ENCODE results near the gene DPYD. TPM values are rescaled to one million over a fixed set of nuclear protein-coding genes. Genes with fewer than 3 reads are reported as not detected.

The DPYD gene
- total RNA-seq, 1 donor = 35.8 TPM

DNA sequence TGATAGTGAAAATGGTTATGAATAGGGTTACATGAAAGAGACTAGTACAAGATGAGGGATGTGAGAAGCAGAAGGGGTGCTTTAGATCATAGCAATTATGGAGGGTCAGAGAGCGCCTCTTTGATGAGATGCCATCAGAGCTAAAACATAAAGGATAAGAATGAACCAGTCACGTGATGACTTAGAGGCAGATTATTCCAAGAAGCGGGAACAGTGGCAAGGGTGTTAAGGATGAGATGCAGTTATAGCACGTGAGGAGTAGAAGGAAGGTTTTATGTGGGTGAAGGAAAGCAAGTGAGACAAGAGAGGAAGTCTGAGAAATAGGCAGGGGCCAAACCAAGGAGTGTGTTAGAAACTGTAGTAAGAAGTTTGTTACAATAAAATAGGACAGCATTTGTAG, 360.1 kb downstream of the DPYD start:
- DNase-seq (ENCODE audit: low read depth in 2 of 3, low spot score in 2 of 3) = no peak

DNA sequence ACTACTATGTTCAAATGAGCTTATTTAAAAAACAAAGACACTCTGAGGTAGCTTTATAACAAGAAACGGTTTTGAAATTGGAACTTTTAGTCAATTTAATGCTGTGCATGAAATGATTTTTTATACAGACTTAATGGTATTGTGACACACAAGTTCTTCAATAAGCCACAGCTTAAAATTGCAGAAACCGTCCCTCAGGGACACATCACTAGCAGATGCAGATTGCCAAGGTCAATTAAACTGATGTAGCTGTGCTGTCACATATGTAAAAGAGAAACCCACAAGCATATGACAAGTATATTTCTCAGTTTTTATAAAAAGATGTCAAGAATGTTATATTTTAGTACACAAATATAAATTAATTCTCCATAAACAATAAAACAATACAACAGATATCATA, 366.9 kb downstream of the DPYD start:
- no peak for DNase-seq (ENCODE audit: low read depth in 2 of 3, low spot score in 2 of 3)

DNA sequence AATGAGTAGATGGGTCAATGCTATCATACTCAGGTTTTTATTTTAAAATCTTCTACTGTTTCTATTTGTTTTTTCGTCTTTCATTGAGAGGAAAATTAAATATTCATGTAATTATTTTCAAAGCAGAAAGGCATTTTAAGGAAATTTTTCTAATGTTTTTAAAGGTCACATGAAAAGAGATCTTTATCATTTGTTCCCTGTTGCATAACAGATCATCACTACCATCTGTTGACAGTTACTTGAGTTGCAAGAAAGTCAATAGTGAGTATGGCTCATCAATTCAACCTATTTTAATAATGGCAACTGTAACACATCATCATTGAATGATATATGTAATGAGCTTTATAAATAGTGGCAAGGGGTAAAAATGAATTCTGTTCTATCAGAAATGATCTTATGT, 369.7 kb downstream of the DPYD start:
- DNase-seq (ENCODE audit: low read depth in 2 of 3, low spot score in 2 of 3) = no peak

DNA sequence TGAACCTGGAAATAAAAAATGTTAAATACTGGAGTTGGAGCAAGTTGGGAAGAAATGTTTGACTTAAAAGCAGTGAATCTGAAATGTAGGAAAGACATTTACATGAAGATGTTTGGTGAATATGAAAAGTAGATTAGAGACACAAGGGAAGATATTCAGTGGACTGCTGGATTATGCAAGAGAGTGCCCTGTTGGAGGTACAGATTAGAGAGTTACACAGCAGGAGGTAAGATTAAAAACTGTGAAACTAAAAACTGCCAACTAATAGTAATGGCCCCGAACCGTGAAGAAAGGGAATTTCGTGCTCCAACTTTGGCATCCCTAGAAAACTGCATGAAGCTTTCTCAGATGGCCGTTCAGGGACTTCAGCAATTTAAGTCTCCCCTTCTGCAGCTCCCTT, 375.4 kb downstream of the DPYD start:
- DNase-seq (ENCODE audit: low read depth in 2 of 3, low spot score in 2 of 3) = no peak

DNA sequence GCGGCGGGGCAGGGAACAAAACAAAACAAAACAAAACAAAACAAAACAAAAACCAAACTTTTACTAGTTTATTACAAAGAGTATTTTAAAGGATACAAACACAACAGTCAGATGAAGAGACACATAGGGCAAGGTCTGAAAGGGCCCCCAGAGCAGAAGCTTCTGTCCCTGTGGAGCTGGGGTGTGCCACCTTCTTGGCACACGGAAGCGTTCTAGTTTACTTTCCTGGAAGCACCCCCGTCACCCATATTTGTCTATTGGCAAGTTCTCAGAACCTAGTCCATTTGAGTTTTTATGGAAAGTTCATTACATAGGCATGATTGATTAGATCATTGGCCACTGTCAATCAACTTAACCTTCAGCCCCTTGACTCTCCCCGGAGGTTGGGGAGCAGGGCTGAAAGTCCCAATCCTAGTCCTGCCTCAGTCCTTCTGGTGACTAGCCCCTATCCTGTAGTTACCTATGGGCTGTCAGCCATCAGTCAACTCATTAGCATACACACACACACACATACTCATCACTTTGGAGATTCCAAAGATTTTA, 380.4 kb downstream of the DPYD start:
- no peak for DNase-seq (ENCODE audit: low read depth in 2 of 3, low spot score in 2 of 3)

DNA sequence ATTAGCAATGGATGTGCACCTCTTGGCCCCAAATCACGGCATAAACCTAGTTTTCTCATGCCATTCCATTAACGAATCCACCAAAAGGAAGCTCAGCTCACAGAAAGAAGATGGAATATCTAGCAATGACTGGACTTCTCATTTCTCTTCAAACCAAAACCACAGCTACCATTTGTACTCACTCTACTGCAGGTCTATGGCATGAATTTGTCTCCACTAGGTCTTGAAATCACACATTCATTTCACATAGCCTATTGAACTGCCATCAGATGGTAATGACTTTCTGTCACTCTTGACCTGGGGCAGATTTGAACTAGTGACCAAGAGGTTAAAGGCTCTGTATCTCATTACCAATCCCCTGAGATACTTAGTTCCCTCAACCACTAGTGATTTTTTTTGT, 382.7 kb downstream of the DPYD start:
- DNase-seq (ENCODE audit: low read depth in 2 of 3, low spot score in 2 of 3) = no peak

DNA sequence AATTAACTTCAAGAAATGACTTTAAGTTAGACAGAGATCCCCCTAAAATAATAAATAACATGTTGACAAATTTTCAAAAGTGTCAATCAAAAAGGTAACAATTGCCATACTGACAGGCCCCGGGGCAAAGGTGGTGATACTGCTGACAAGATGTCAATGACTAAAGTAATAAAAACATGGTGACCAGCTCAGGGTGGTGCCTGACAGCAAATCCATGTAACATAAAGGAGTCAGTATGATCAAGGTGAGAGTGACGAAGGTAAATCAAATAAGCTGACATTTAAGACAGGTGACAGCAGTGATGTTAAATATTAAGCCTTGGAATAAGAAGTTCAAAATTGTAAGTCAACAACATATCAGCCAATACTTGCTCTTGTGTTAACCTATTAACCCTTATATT, 387.5 kb downstream of the DPYD start:
- no peak for DNase-seq (ENCODE audit: low read depth in 2 of 3, low spot score in 2 of 3)

DNA sequence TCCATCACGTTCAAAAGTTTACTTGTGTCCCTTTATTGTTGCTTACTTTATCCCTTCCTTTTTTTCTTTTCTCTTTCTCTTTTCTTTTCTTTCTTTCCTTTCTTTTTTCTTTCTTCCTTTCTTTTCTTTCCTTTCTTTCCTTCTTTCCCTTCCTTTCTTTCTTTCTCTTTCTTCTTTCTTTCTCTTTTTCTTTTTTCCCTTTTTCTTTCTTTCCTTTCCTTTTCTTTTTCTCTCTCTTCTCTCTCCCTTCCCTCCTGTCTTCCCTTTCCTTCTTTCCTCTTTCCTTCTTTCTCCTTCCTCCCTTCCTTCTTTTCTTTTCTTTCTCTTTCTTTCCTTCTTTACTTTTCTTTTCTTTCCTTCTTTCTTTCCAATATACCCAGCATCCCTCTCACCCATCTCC, 391.2 kb downstream of the DPYD start:
- DNase-seq (ENCODE audit: low read depth in 2 of 3, low spot score in 2 of 3) = no peak

DNA sequence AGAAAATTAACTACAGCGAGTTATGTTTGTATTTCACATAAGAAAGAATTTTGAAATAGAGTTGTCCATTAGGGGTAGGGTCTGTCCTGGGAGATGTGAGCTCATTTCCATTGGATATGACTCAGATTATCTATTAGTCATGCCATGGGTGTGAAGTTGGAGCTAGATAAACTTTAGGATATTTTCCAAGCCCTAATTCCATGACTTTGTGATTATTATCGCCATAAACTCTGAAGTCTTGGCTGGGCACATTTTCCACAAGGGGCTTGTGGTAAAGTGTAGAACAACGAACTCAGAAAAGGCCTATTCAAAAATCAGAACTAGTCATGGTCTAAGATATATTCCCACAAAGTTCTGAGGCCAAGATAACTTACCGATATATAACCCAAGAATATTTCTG, 396.6 kb downstream of the DPYD start:
- DNase-seq (ENCODE audit: low read depth in 2 of 3, low spot score in 2 of 3) = no peak

DNA sequence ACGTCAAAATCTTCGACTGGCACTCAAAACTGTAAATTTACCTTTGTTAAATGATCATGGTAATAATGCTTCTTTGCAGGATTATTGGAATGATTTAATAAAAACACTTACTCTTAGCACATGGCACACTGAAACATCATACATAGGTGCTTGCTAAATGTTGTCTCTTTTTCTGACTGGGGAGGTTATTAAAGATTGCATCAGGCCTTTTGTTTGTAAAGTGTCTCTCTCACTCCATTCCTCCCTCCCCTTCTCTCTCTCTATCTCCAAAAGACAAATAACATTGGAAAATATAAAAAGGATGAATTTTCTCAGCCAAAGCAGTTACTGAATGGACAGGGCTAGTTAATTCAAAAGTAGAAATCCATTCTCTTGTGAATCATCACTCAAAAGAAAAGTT, 404.2 kb downstream of the DPYD start:
- DNase-seq (ENCODE audit: low read depth in 2 of 3, low spot score in 2 of 3) = no peak

DNA sequence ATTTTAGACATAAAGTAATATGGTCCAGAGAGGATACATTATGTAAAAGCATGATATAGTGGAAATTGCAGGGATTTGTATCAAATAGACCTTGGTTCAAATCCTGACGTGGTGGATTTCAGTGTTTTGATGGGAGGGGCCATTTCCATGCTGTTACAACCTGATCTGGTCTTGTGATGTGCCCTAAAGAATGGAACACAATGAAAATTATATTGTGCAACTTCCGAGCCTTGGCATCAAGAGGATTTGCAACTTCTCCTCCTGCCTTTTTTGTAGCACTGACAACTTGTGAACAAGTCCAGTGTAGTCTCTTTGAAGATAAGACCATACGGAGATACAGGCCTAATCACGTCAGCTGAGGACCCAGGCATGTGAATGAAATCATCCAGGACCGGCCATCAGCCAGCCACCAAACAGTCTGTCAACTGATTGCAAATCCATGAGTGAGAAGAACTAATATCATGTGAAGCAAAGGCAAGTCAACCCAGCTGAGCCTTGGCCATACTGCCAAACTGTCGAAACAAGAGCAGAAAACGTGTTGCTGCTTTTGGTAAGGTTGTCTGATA, 412.1 kb downstream of the DPYD start:
- DNase-seq (ENCODE audit: low read depth in 2 of 3, low spot score in 2 of 3) = no peak

DNA sequence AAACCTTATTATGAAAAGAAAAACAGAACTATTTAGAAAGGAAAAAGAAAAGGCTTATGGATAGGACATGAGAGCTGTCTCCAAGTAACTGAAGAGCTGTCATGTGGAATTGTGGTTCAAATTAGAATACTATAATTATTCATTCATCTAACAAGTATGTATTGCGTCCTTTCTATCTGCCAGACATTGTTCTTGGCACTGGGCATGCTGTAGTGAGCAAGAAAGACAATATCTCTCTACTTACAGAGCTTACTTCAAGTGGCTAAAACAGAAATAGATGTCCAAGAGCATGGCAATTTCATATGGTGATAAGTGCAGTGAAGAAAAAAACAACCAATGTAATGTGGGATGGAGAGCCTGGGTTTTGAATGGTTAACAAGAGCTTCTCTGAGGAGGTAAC, 413.0 kb downstream of the DPYD start:
- no peak for DNase-seq (ENCODE audit: low read depth in 2 of 3, low spot score in 2 of 3)

DNA sequence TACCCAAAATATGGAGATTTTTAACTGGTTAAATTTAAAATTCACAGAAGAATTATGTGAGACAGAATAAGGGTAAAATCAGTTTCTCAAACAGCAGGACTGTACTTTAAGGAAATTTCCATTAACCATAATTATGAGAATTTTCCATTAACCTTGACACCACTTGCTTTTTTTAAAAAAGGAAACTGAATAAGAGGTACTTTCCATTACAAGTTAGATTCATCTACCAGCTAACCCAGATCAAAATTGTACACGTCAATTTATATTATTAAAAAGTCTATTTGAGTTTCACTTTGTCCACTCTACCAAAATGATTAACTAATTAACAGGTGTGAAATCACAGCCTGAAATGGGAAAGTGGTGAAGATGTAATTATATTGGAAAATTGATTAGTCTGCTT, 414.5 kb downstream of the DPYD start:
- DNase-seq (ENCODE audit: low read depth in 2 of 3, low spot score in 2 of 3) = no peak

DNA sequence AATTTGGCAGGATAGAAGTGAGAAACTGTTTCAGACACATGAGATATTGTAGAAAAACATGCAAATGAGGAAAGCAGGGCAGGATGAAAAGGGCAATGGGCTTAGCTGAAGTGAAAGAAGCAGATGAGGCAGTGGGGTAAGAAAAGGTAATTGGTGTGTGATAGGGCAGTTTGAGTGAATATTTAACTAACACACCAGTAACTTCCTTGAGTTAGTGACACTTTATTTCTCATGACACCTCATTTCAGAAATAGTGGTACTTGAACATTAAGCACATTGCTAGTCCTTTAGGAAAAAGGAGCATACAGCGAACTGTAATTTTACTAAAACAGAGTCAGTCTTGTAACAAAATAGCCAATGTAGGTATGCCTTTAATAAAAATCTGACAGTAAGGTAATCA, 415.0 kb downstream of the DPYD start:
- no peak for DNase-seq (ENCODE audit: low read depth in 2 of 3, low spot score in 2 of 3)

DNA sequence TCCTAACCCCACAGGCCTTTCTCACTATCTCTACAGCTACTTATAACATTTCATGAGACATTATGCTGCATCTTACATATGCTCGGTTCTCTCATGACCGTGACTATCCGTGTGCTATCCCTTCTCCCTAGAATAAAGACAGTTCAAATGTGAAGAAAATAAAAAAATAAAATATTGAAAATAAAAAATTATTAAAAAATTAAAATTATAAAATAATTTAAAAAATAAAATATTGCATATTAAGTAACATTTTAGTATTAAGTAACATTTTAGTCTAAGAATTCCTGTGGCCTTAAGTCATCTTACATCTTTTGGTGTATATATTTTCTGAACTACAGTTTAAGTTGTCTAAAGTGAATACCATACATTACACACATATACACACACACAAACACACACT, 415.5 kb downstream of the DPYD start:
- no peak for DNase-seq (ENCODE audit: low read depth in 2 of 3, low spot score in 2 of 3)

DNA sequence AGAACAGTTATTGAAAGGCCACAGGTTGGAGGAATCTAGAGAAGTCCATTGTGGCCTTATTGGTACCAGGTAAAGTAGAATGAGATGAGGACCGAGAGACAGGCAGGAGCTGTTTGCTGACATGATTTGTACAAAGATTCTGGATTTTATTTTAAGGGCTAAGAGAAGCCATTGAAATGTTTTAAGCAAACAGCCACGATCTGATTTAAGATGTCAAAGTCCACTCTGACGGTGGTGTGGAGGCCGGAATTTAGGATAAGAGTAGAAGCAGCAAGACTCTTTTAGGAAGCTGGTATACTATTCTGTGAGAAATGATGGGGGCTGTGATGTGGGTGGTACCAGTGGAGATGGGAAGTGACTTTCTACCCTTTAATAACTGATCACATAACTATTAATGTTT, 418.5 kb downstream of the DPYD start:
- DNase-seq (ENCODE audit: low read depth in 2 of 3, low spot score in 2 of 3) = no peak

DNA sequence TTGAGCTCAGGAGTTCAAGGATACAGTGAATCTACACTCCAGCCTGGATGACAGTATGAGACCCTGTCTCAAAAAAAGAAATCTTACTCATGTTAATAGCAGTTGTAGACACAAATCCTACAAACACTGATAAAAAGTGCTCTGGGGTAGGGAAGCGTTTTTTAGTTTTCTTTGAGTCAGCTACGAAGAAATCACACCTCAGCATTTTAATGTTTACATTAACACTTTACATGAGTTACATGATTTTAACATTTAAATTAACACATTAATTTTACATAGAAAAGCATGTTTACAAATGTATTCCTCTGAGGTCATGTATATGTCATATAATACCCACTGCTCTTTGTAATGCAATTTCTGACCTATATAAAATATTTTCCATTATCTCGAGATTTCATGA, 419.2 kb downstream of the DPYD start:
- DNase-seq (ENCODE audit: low read depth in 2 of 3, low spot score in 2 of 3) = no peak

DNA sequence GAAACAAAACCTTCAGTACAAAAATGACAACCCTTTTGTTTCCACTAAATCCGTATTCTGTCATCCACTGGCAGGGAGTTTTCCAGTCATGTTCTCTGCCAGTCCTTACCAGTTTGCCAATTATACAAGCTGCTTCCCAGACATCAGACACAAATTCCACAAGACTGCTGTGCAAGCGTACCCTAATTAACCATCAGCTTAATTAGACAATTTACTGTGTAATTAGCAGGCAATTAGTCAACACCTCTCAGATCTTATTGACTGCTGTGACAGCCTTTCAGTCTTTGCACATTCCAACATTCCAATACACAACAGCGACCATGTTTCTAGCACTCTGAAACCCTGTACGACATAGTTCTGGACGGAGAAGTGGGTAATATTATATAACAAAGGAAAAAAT, 420.1 kb downstream of the DPYD start:
- DNase-seq (ENCODE audit: low read depth in 2 of 3, low spot score in 2 of 3) = no peak

DNA sequence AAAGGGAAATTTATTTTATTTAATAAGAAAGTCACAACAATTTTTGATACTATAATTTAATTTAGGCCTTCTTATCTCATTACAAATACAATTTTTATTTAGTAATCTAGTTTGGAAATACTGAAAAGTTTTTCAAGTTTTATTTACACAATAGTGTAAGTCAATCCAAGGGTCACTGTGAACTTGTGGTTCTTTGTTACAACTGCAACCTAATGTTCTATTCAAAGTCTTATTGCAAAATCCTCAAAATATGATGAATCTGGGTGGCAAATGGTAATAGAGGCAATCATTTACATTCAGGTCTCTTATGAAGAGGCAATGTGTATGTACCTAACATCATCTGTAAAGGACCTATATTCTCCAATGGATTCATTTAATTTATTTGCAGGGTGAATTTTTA, 421.2 kb downstream of the DPYD start:
- no peak for DNase-seq (ENCODE audit: low read depth in 2 of 3, low spot score in 2 of 3)

DNA sequence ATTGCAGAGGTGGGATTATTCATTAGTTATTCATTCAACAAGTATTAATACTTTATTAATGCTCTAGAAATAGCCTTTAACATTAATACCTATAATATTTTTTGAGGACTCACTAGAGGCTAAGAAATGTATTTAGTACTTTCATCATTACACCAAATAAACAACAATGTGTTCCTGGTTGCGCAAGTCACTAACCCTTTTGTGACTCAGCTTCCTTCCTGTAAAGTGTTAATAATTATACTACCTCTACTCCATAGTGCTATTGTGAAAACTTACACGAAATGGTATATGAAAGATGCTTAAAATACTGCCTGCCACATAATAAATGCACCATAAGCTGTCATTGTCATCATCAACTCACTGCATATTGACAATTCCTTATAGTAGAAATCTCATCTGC, 431.0 kb downstream of the DPYD start:
- DNase-seq (ENCODE audit: low read depth in 2 of 3, low spot score in 2 of 3) = peak in 1 of 3 donors; percentile 12

DNA sequence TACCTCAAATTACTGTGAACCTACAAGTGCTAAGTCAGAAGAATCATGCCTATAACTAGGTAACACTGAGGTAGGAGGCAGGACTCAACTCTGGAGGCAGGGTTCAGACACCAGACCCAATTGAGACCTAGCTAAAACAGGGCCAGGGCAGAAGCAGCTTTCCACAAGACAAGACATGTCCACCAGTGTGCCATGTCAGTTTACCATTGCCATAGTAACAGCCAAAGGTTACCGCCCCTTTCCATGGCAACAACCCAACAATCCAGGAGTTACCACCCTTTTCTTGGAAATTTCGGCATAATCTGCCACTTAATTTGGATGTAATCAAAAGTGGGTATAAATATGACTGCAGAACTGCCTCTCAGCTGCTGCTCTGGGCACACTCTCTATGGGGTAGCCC, 432.3 kb downstream of the DPYD start:
- DNase-seq (ENCODE audit: low read depth in 2 of 3, low spot score in 2 of 3) = no peak

DNA sequence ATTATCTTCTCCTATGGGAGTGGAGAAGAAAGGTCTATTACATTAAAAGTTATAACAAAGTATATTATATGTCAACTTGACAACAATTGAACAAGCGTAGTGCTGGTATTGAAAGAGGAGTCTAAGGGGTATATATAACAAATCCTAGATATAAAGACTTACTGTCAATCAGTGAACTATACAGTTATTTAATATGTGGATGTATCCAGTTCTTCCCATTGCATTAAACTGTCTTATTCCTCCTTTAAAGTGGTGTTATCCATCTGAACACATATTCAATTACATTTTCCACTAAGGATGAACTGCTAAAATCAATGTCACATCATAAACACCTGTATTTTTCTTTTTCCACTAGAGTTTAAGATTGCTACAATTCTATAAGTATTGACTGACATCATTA, 438.8 kb downstream of the DPYD start:
- no peak for DNase-seq (ENCODE audit: low read depth in 2 of 3, low spot score in 2 of 3)

DNA sequence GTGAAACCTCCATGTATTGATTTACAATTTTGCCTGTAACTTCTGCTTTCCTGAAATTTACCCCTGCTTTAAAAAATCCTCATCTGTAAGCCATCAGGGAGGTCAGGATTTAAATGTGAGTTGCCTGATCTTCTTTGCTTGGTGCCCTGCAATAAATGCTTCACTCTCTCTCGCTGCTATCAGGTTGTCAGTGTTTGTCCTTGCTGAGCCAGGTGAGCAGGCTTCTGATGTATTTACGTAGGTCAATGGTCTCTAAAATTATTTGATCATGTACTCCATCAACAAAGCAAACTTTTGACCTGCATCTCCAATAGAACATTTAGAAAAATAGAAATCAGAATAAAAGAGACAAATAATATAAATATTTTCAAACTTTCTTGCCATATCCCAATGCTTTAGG, 453.4 kb downstream of the DPYD start:
- no peak for DNase-seq (ENCODE audit: low read depth in 2 of 3, low spot score in 2 of 3)

Measured in hematopoietic multipotent progenitor cell (in vitro differentiated cells).